Endothelial cell of umbilical vein (primary cell): ENCODE results near the gene TRABD. TPM values are rescaled to one million over a fixed set of nuclear protein-coding genes. Genes with fewer than 3 reads are reported as not detected.

Source experiments
- BruUV-seq: library from RNA; stranded (reverse); fragments of 400-500 nt; replicated peaks from 2 replicates; lab custom pipeline; 2021; lab: Mats Ljungman, UMichigan
- CTCF ChIA-PET: fragments of 300-600, 350-600 bp; sonication (Branson Sonifier 250); formaldehyde crosslinking; loops from one replicate; lab custom pipeline; 2021; ENCODE audit warnings: antibody characterized with exemption, inconsistent platforms; lab: Charles Lee
- POLR2A ChIA-PET: fragments of 300-600, 350-600 bp; sonication (Branson Sonifier 250); formaldehyde crosslinking; loops from one replicate; lab custom pipeline; 2021; ENCODE audit warnings: antibody characterized with exemption, inconsistent platforms; lab: Charles Lee
- DNase-seq: peaks from one replicate; pipeline ENCODE4 v3.0.0-alpha.2; 2011; ENCODE audit warnings: low read depth, low spot score
- FAIRE-seq: peaks from 2 replicates; lab custom pipeline; 2011; peaks lifted over from hg19 to GRCh38; lab: Jason Lieb, UNC
- H2AFZ ChIP-seq: 2 replicates; pipeline ENCODE4 v1.6.0; 2012; ENCODE audit warnings: low read depth, low read length, control low read depth, inconsistent platforms
- H3K27ac ChIP-seq: 2 replicates; pipeline ENCODE4 v1.5.1; 2011; ENCODE audit warnings: low read depth, mild to moderate bottlenecking, control low read depth, low read length, moderate library complexity; ENCODE audit not compliant: insufficient read depth
- H3K27me3 ChIP-seq, 2 experiments: 2 replicates each; pipeline versions ENCODE4 v1.6.0 to v1.6.1; 2011; ENCODE audit warnings: low read length in 2 of 2, mixed read lengths in 1 of 2; ENCODE audit not compliant: control insufficient read depth in 2 of 2, insufficient read depth in 2 of 2
- H3K36me3 ChIP-seq, 2 experiments: 2 replicates in 1 of 2; 3 replicates in 1 of 2; pipeline ENCODE4 v1.5.1; 2011; ENCODE audit warnings: low read length in 2 of 2, mild to moderate bottlenecking in 1 of 2, moderate library complexity in 1 of 2; ENCODE audit not compliant: control insufficient read depth in 2 of 2, insufficient read depth in 2 of 2; ENCODE audit errors: extremely low read depth in 1 of 2
- H3K4me1 ChIP-seq: 3 replicates; pipeline ENCODE4 v1.5.1; 2011; ENCODE audit warnings: mild to moderate bottlenecking, low read length; ENCODE audit not compliant: control insufficient read depth, insufficient read depth; ENCODE audit errors: extremely low read depth
- H3K4me2 ChIP-seq: 2 replicates; pipeline ENCODE4 v1.6.1; 2011; ENCODE audit warnings: low read length, control low read depth, mixed read lengths; ENCODE audit not compliant: insufficient read depth
- H3K4me3 ChIP-seq, 3 experiments: fragments of 200-600 bp in 1 of 3; sonication (generic), shearing (Covaris generic) in 1 of 3; replicated peaks in 1 of 3; 2 replicates each; pipeline ENCODE4 v1.5.1; 2011 to 2016; ENCODE audit warnings: control low read depth in 3 of 3, low read length in 3 of 3, mild to moderate bottlenecking in 2 of 3, inconsistent platforms in 1 of 3, low read depth in 1 of 3, moderate library complexity in 1 of 3; ENCODE audit not compliant: insufficient read depth in 1 of 3
- H3K79me2 ChIP-seq: 2 replicates; pipeline ENCODE4 v1.6.0; 2012; ENCODE audit warnings: low read length, inconsistent platforms; ENCODE audit not compliant: control insufficient read depth, insufficient read depth
- H3K9ac ChIP-seq: replicated peaks from 2 replicates; pipeline ENCODE3; 2011; ENCODE audit warnings: low read length, control low read depth; ENCODE audit not compliant: insufficient read depth; ENCODE audit errors: extremely low read depth
- H3K9me1 ChIP-seq: replicated peaks from 3 replicates; pipeline ENCODE4 v1.6.0; 2011; ENCODE audit warnings: mild to moderate bottlenecking, low read length; ENCODE audit not compliant: control insufficient read depth, insufficient read depth; ENCODE audit errors: extremely low read depth
- H3K9me3 ChIP-seq: replicated peaks from 2 replicates; pipeline ENCODE4 v1.5.1; 2012; ENCODE audit warnings: low read length, inconsistent platforms; ENCODE audit not compliant: control insufficient read depth, insufficient read depth
- H4K20me1 ChIP-seq: replicated peaks from 2 replicates; pipeline ENCODE3; 2011; ENCODE audit warnings: mild to moderate bottlenecking, low read length; ENCODE audit not compliant: control insufficient read depth, insufficient read depth; ENCODE audit errors: extremely low read depth
- CTCF ChIP-seq, 2 donors: IDR thresholded peaks; 1 replicate in 1 of 2; 2 replicates in 1 of 2; pipeline ENCODE4 v1.5.1; 2011; ENCODE audit warnings: low read length in 2 of 2, mild to moderate bottlenecking in 2 of 2, moderate library complexity in 2 of 2, control low read depth in 1 of 2, inconsistent platforms in 1 of 2, low read depth in 1 of 2; ENCODE audit not compliant: insufficient read depth in 1 of 2; ENCODE audit errors: extremely low read depth in 1 of 2
- EZH2 ChIP-seq: IDR thresholded peaks from 2 replicates; pipeline ENCODE4 v1.6.1; 2012; ENCODE audit warnings: borderline replicate concordance, low read depth, mild to moderate bottlenecking, moderate library complexity, low read length, inconsistent platforms; ENCODE audit not compliant: severe bottlenecking
- FOS ChIP-seq: IDR thresholded peaks from 2 replicates; pipeline ENCODE4 v1.6.1; 2011; ENCODE audit warnings: mild to moderate bottlenecking, low read length, moderate library complexity, borderline replicate concordance; ENCODE audit not compliant: insufficient read depth
- GATA2 ChIP-seq: IDR thresholded peaks from 2 replicates; pipeline ENCODE4 v1.7.0; 2011; ENCODE audit warnings: low read depth, mild to moderate bottlenecking, moderate library complexity, mixed read lengths, low read length; ENCODE audit not compliant: insufficient read length, insufficient read depth
- JUN ChIP-seq: IDR thresholded peaks from 2 replicates; pipeline ENCODE4 v1.6.1; 2011; ENCODE audit warnings: borderline replicate concordance, low read depth; ENCODE audit not compliant: insufficient read length, insufficient read depth
- MAX ChIP-seq: IDR thresholded peaks from 2 replicates; pipeline ENCODE4 v1.6.1; 2011; ENCODE audit not compliant: insufficient read depth, insufficient read length
- MYC ChIP-seq: IDR thresholded peaks from one replicate; pipeline ENCODE4 v1.6.1; 2011; ENCODE audit warnings: mild to moderate bottlenecking, low read depth, low read length
- POLR2A ChIP-seq: IDR thresholded peaks from 2 replicates; pipeline ENCODE4 v1.6.1; 2012; ENCODE audit warnings: low read depth, mild to moderate bottlenecking, control low read depth, low read length
- POLR2AphosphoS5 ChIP-seq: IDR thresholded peaks from 2 replicates; pipeline ENCODE4 v1.6.1; 2012; ENCODE audit warnings: low read depth, mild to moderate bottlenecking, control low read depth, low read length, moderate library complexity; ENCODE audit not compliant: insufficient read depth
- dilution Hi-C: fragments of 300-500 bp; cut with MboI; formaldehyde crosslinking; loops from one replicate; pipeline ENCODE4 v1.15.0; 2019; ENCODE audit warnings: low sequenced_read_pairs; ENCODE audit not compliant: extremely low pct_ligation_motif_present
- intact Hi-C: fragments of 100-400 bp; cut with micrococcal nuclease; formaldehyde crosslinking; loops from one replicate; pipeline ENCODE4 v1.10.0; 2022
- polyA plus RNA-seq, 4 experiments: library from polyadenylated mRNA; depleted of rRNA in 3 of 4; stranded (reverse) in 3 of 4; unstranded in 1 of 4; fragments of >200 nt; gene quantifications; 2 replicates each; pipeline versions ENCODE4 v1.2.1 to v1.2.3, GENCODE V29; 2011 to 2012; ENCODE audit warnings: missing spikeins in 1 of 4
- total RNA-seq: library from RNA; stranded (reverse); gene quantifications from 2 replicates; pipeline ENCODE4 v1.2.3, GENCODE V29; 2021

TRABD gene
- total and polyA plus RNA-seq, 2 donors (not counting 3 experiments of a cell fraction or from before 2014, with no cell fraction given), result 46.8 to 48.4 TPM

- H3K4me1 ChIP-seq, result peaks cover 26% of the 10 kb centered on the region
- H3K27me3 ChIP-seq, result no peaks in the 10 kb centered on the region
- FAIRE-seq, result peak; percentile 61
- peak overlapping the region; percentile 94 for H3K4me2 ChIP-seq
- H3K9me3 ChIP-seq, result no peaks in the 10 kb centered on the region
- H3K27ac ChIP-seq, result peak overlapping the region; percentile 73
- peak overlapping the region; percentile 91 for H3K9ac ChIP-seq
- peaks cover 0 to 14% of the 10 kb centered on the region in 2 experiments for H3K36me3 ChIP-seq
- peak overlapping the region; percentile 90 for H2AFZ ChIP-seq
- DNase-seq, result peak; percentile 14
- dilution Hi-C loops, result no loop called here
- no peaks in the 10 kb centered on the region for H3K9me1 ChIP-seq
- H4K20me1 ChIP-seq, result no peaks in the 10 kb centered on the region
- intact Hi-C loops, result no loop called here
- peaks cover 47% of the 10 kb centered on the region for H3K79me2 ChIP-seq
- peak overlapping the region; percentile 55 to 98 (median 90) for H3K4me3 ChIP-seq
- TSS peak; percentile 32 for BruUV-seq
- CTCF ChIA-PET, result interaction anchor here (0.9 to 1.9 kb wide), 4 partner anchors 24 to 282 kb away, joined by 4 to 7 read pairs (median 4); partner anchors contain the start of gene SCO2
- POLR2A ChIA-PET, result no interaction called here
- TF ChIP-seq MAX (no peak), POLR2AphosphoS5 (no peak), EZH2 (no peak), FOS (no peak), JUN (no peak), CTCF (IDR thresholded peaks at IDR 0.05; ENCODE audit: extremely low read depth in 1 of 2, insufficient read depth in 1 of 2, low read depth in 1 of 2, low read length in 2 of 2) (no peak), GATA2 (no peak), POLR2A (no peak), MYC (no peak)
Measured at GRCh38 chr22:50243685-50244419, 58.1 kb downstream of the TRABD start.
